Mucosa of rectum (tissue), 2 donors: ENCODE measurements around the gene MAGI1.

Experiments
- H3K27ac ChIP-seq, 2 donors: one replicate each; pipeline ENCODE4 v1.7.0; 2013; ENCODE audit warnings: inconsistent platforms in 2 of 2, low read depth in 2 of 2, low read length in 2 of 2
- H3K27me3 ChIP-seq, 2 donors: one replicate each; pipeline ENCODE4 v1.7.0; 2013; ENCODE audit warnings: low read length in 2 of 2; ENCODE audit not compliant: control insufficient read depth in 2 of 2, insufficient read depth in 2 of 2
- H3K36me3 ChIP-seq, 2 donors: one replicate each; pipeline ENCODE4 v1.7.0; 2013; ENCODE audit warnings: low read length in 2 of 2; ENCODE audit not compliant: control insufficient read depth in 2 of 2, insufficient read depth in 2 of 2
- H3K4me1 ChIP-seq, 2 donors: one replicate each; pipeline ENCODE4 v1.7.0; 2013; ENCODE audit warnings: low read length in 2 of 2, mild to moderate bottlenecking in 1 of 2; ENCODE audit not compliant: control insufficient read depth in 2 of 2, insufficient read depth in 2 of 2
- H3K4me3 ChIP-seq, 2 donors: one replicate each; pipeline ENCODE4 v1.7.0; 2013; ENCODE audit warnings: low read length in 2 of 2
- H3K9ac ChIP-seq, 2 donors: one replicate each; pipeline ENCODE4 v1.7.0; 2013; ENCODE audit warnings: low read length in 2 of 2, low read depth in 1 of 2, mild to moderate bottlenecking in 1 of 2
- H3K9me3 ChIP-seq, 2 donors: one replicate each; pipeline ENCODE4 v1.7.0; 2013; ENCODE audit warnings: low read length in 2 of 2; ENCODE audit not compliant: control insufficient read depth in 2 of 2
- donor health status: healthy.
- donor health status: Normal muscosa, but diverticular disease.

MAGI1 gene

DNA sequence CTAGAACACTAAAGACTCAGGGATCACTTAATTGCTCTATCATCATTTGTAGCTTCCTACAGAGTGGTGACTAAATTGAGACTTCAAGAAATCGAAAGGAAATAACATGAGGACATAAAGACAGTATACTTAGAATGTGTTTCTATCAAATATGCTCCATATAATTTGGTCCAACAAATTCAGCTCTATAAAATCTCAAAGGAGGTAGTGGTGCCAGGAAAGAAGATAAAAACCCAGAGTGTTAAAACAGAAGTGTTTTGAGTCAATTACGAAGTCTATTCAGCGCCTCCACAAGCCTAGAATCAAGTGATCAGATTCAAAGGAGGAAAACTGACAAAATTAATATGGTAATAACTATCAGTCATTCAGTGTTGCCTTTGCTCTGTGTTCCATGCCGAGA is 22.9 kb downstream of the MAGI1 start:
- no peaks in the 10 kb centered on the region for H3K4me1 ChIP-seq

DNA sequence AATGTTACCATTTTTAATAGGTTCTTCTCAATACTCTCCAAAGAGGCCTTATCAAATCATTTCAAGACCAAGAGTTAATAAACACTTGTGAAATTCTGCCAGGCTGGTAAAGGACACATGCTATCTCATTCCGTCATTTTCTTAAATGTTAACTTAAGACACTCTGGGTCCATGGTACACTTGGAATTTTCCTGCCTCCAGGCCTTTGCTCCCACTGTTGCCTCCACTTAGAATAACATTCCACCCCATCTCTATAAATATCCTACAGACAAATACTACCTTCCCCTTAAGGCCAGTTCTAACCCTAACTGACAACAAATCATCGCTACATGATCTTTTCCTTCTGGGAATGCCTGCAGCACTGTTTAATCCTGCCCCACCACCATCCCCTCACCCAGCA is 24.1 kb downstream of the MAGI1 start:
- H3K36me3 ChIP-seq = no peaks in the 10 kb centered on the region
- H3K4me1 ChIP-seq = no peaks in the 10 kb centered on the region
- H3K9ac ChIP-seq = no peak overlapping the region
- H3K27ac ChIP-seq = no peak overlapping the region
- H3K4me3 ChIP-seq = no peak overlapping the region
- H3K9me3 ChIP-seq = no peaks in the 10 kb centered on the region
- no peaks in the 10 kb centered on the region for H3K27me3 ChIP-seq

More for the DNA sequence above, 22.9 kb downstream of the MAGI1 start:
- Histone ChIP-seq H3K36me3 (no peaks in the 10 kb centered on the region), H3K4me3 (no peak overlapping the region), H3K27me3 (no peaks in the 10 kb centered on the region), H3K27ac (no peak overlapping the region), H3K9me3 (no peaks in the 10 kb centered on the region), H3K9ac (no peak overlapping the region)

GRCh38 chr3:66014056-66014455 is 24.7 kb downstream of the MAGI1 start:
- Histone ChIP-seq H3K27ac (no peak overlapping the region), H3K27me3 (no peaks in the 10 kb centered on the region), H3K9me3 (no peaks in the 10 kb centered on the region), H3K36me3 (no peaks in the 10 kb centered on the region), H3K4me3 (no peak overlapping the region), H3K9ac (no peak overlapping the region), H3K4me1 (no peaks in the 10 kb centered on the region)

DNA sequence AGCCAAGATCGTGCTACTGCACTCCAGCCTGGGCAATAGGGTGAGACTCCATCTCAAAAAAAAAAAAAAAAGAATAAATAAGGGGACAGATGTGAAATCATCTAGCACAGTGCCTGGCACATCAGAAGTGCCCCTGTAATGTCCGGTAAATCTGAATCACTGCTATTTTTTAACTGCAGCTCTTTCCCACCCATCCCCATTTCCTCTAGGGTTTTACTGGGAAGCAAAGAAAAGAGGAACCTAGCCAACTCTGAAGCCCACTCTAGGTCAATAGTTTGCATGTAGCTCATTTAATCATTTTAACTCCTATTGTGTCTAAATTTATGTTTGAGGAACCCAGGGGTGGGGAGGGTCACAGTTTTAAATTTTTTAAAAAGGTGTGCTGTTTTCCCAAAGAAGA is 26.0 kb downstream of the MAGI1 start:
- no peaks in the 10 kb centered on the region for H3K9me3 ChIP-seq
- H3K4me1 ChIP-seq = no peaks in the 10 kb centered on the region
- H3K27ac ChIP-seq = no peak overlapping the region
- H3K36me3 ChIP-seq = no peaks in the 10 kb centered on the region
- H3K27me3 ChIP-seq = no peaks in the 10 kb centered on the region
- H3K4me3 ChIP-seq = no peak overlapping the region
- no peak overlapping the region for H3K9ac ChIP-seq

GRCh38 chr3:66010739-66011655 is 27.7 kb downstream of the MAGI1 start:
- H3K36me3 ChIP-seq = no peaks in the 10 kb centered on the region
- no peak overlapping the region for H3K9ac ChIP-seq
- H3K4me3 ChIP-seq = no peak overlapping the region
- no peaks in the 10 kb centered on the region for H3K9me3 ChIP-seq
- H3K27me3 ChIP-seq = no peaks in the 10 kb centered on the region
- no peaks in the 10 kb centered on the region for H3K4me1 ChIP-seq
- H3K27ac ChIP-seq = no peak overlapping the region

DNA sequence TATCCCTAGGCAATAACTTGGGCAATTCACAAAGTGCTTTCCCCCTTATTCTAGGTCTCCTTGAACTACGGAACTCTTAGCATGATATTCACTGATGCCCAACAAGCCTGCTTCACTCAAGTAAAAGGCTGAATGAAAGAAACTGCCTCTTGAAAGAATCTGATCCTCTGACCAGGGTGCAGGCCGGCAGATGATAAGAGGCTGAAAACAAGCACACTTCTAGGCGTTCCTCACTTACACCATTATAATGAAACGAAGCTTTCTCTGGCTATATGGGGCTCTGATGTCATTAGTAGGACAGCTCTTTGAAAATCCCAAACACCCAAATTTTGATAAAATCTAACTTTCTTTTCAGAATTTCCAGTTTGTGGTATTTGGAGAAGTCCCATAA is 28.4 kb downstream of the MAGI1 start:
- H3K27me3 ChIP-seq = no peaks in the 10 kb centered on the region
- no peak overlapping the region for H3K27ac ChIP-seq
- no peak overlapping the region for H3K4me3 ChIP-seq
- H3K4me1 ChIP-seq = no peaks in the 10 kb centered on the region
- no peaks in the 10 kb centered on the region for H3K9me3 ChIP-seq
- no peak overlapping the region for H3K9ac ChIP-seq
- no peaks in the 10 kb centered on the region for H3K36me3 ChIP-seq

DNA sequence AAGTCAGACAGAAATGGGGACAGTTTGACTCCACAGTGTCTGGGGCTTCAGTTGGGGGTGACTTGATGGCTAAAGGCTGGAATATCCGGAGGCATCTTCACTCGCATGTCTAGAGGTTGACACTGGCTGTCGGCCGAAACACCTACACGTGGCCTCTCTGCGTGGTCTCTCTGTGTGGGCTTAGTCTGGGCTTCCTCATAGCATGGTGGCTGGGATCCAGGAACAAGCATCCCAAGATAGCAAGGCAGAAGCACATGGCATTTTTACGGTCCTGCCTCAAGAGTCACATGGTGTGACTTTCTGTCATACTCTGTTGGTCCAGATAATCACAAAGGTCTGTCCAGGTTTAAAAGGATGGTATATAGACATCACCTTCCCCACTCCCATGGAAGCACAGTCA is 34.5 kb downstream of the MAGI1 start:
- Histone ChIP-seq H3K4me3 (no peak overlapping the region), H3K36me3 (no peaks in the 10 kb centered on the region), H3K4me1 (no peaks in the 10 kb centered on the region), H3K27ac (no peak overlapping the region), H3K27me3 (no peaks in the 10 kb centered on the region), H3K9ac (no peak overlapping the region), H3K9me3 (no peaks in the 10 kb centered on the region)

DNA sequence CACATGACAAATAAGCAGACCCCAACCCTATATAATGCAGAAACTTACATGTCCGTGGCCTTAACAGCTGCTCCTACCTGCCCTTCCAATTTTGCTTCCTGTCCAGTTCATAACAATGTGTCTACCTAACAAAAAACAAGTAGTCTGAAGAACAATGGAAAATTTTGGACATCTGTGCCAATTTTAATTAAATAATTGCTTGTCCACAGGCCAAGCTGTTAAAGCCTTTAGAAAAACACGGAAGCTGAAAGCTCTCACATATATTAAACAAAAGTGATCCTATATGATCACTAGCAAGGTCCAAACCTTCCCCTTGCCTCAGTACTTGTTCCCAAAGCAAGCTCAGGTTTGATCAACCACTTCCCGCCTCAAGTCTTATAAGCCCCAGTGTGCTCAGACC is 37.1 kb downstream of the MAGI1 start:
- Histone ChIP-seq H3K4me3 (no peak overlapping the region), H3K4me1 (no peaks in the 10 kb centered on the region), H3K9me3 (no peaks in the 10 kb centered on the region), H3K36me3 (no peaks in the 10 kb centered on the region), H3K9ac (no peak overlapping the region), H3K27me3 (no peaks in the 10 kb centered on the region), H3K27ac (no peak overlapping the region)

DNA sequence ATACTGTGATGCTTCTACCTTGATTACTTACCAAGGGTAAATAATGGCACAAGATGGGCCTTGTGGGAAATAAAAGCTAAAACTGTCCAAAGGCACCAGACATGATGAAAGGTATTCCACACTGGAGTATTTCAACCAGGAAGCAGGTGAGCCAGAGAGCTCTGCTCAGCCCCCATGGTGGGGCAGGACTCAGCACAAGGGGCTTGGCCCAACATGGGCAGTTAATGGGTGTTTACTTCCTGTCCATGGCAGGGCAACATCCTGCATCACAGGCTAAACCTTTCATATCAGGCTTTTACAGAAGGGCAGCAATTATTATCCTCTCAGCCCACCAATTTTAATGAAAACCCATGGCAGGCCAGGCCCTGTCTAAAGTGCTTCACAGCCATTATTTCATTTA is 38.2 kb downstream of the MAGI1 start:
- H3K9me3 ChIP-seq = no peaks in the 10 kb centered on the region
- no peak overlapping the region for H3K9ac ChIP-seq
- H3K36me3 ChIP-seq = no peaks in the 10 kb centered on the region
- H3K4me3 ChIP-seq = no peak overlapping the region
- H3K4me1 ChIP-seq = no peaks in the 10 kb centered on the region
- H3K27ac ChIP-seq = no peak overlapping the region
- no peaks in the 10 kb centered on the region for H3K27me3 ChIP-seq

- Histone ChIP-seq H3K4me1 (no peaks in the 10 kb centered on the region), H3K36me3 (no peaks in the 10 kb centered on the region), H3K9ac (no peak overlapping the region), H3K9me3 (no peaks in the 10 kb centered on the region), H3K27ac (no peak overlapping the region), H3K4me3 (no peak overlapping the region), H3K27me3 (no peaks in the 10 kb centered on the region)
These were observed 39.1 kb downstream of the MAGI1 start for GRCh38 chr3:65999606-66000005.
